NCI-H82 (cell line): ENCODE data around the gene LIN52.

ENCODE experiments used
- DNase-seq: peaks from one replicate; lab custom pipeline; 2025; lab: John Stamatoyannopoulos, UW

Gene LIN52

DNA sequence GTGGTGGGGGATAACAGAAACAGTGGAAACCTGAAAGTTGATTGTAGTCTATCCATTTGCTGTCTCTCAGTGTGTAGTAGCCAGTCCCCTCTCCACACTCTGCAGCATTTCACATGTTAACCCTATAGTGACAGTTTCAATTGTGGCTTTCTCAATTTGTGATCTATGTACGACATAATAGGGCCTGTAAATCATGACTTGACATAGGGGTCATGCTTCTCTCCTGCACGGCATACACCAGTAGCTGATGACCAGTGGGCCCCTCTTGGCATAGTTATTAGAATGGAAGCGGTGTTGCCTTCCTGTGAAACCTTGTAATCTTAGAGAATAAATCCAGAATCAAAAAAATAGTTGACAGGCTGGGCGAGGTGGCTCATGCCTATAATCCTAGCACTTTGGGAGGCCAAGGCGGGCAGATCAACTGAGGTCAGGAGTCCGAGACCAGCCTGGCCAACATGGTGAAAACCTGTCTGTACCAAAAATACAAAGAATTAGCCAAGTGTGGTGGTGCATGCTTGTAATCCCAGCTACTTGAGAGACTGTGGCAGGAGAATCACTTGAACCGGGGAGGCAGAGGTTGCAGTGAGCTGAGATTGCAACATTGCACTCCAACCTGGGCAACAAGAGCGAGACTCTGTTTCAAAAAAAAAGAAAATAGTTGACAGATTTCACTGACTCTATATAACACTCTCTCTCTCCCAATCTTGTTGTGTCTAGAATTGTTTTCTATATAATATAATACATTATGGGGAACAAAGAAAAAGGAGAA lies 109.9 kb downstream of the LIN52 start:
- no peak for DNase-seq

GRCh38 chr14:74195623-74196022 lies 110.9 kb downstream of the LIN52 start:
- peak; percentile 43 for DNase-seq

- no peak for DNase-seq
Measured at GRCh38 chr14:74198441-74199234, 113.9 kb downstream of the LIN52 start.

DNA sequence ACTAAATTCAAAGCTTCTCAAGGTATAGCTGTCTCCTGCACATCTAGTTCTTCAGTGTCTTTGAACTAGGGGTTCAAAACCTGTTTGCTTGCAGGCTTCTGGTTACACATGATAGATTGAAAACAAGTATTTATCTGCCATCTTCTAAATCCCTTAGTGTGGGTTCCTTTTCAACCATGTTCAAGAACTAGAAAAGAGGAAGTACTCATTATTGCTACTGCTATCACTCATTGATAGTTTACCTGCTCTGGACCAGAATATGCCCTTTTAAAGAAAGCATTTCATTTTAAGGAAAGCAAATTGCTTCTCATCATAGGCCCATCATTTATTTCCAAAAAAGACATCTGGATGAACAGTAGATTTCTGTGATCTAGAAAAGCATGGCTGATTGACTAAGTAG lies 117.4 kb downstream of the LIN52 start:
- DNase-seq, result no peak

GRCh38 chr14:74203639-74204038 lies 118.9 kb downstream of the LIN52 start:
- no peak for DNase-seq

DNA sequence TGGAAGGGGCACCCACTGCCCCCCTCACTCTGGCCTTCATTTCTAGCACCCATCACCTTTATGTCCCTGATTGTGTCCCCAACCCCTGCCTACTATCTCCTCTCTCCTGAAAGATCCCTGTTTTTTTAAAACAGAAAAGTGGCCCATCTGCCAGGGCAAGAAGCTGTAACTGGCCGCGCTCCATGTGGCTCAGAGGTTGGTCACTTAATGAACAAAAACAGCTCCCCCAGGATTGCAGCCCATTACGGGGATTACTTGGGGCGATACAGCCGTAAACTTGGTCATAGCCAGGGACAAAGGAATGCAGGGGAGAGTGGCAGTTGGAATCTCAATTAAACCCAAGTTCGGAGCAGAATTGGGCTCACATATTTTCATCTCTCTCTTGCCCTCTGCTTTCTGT lies 119.7 kb downstream of the LIN52 start:
- no peak for DNase-seq

GRCh38 chr14:74205882-74206281 lies 121.1 kb downstream of the LIN52 start:
- DNase-seq, result no peak

- peak; percentile 24 for DNase-seq
Measured at GRCh38 chr14:74207943-74208342, 123.2 kb downstream of the LIN52 start.

DNA sequence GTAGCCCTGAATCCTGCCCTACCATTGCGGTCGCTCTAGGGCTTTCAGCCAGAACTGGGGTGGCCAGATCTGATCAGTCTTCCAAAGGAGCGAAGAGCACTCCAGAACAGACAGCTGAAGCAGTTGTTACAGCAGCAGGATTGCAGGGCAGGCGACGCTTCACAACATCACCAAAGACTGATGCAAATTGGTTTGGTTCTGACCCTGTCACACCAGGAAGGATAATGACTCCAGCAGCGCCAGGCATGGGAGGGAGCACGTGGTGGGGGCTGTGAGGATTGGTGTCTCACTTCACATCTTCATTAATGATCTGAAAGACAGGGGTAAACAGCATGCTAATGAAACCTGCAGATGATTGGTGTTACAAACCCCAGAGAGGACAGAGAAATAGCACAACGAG lies 123.9 kb downstream of the LIN52 start:
- DNase-seq, result no peak

DNA sequence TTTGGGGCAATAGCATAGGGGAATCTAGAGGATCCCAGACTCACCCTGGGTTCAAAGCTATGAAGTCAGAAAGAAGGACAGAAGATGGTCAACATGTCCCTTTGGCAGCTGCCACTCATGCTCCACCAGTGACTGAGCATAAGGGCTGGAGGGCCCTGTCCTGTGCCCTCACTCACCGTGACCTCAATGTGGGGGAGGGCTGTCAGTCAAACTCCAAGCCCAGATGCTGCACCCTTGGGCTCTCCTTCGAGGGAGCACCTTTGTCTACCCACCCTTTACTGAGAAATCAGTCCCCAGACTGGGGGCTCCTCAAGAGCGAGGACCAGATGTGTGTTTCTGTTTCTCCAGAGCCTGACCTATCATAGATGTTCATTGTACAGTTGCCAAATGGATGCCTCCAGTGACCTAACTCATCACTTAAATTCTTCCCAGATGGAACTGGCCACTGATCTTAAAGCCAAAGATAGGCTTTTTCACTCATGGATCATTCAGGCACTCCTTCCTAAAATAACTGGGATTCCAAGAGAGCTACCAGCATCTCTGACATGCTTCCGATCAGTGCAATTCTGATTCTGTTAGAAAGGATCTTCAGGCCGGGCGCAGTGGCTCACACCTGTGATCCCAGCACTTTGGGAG lies 127.3 kb downstream of the LIN52 start:
- DNase-seq, result no peak

DNA sequence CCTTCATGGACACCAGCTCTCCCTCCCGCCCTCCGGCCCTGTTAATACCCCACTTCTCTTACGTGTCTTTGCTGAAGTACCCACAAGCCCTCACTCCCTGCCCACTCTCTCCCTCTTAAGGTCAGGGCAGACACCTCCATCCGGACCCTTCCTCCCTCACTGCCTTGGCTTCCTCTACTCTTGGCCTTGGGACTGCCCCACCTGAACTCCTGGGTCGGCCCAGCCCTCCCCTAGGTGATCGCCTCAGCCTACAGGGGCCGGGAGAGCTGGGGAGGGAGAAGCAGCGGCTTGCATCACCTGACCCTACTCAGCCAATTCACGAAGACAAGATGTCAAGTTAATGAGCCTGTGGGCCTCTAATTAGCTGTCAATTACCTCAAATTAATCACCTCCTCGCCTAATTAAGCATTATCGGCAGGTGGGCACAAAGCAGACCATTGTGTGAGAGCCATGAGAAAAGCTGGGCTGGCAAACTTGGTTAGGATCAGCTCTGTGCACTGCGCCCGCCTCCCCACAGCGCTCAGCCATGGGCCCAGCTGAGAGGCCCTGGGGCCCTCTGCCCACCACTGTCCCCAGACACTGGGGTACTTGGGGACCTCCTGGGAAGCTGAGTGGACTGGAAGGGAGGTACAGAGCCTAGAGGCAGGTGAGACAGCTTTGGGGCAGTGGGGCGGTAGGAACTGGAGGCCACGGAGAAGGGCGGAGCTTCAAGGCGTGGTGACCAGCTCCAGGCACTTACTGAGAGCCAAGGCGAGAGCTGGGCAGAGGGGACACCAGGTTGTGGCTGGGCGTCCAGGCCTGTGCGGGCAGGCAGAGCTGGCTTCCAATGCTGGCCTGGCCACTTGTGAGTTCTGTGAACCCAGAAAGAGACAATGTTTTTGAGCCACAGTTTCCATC lies 129.4 kb downstream of the LIN52 start:
- DNase-seq, result peak; percentile 77

DNA sequence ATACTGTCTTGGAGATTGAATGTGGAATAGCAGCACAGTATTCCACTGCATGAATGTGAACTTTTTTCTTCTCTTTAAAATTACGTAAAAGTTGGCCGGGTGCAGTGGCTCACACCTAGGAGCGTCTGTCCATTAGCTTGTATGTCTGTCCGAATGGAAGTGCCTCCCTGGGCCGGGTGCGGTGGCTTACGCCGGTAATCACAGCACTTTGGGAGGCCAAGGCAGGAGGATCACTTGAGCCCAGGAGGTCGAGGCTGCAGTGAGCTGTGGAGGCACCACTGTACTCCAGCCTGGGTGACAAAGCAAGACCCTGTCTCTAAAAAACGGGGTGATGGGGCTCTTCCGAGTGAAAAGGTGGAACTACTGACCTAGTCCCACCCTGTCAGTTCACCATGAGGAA lies 131.9 kb downstream of the LIN52 start:
- DNase-seq, result no peak

- peak; percentile 81 for DNase-seq
Measured at GRCh38 chr14:74217672-74218448, 133.1 kb downstream of the LIN52 start.

- peak; percentile 40 for DNase-seq
Measured at GRCh38 chr14:74218462-74218861, 133.7 kb downstream of the LIN52 start.

DNA sequence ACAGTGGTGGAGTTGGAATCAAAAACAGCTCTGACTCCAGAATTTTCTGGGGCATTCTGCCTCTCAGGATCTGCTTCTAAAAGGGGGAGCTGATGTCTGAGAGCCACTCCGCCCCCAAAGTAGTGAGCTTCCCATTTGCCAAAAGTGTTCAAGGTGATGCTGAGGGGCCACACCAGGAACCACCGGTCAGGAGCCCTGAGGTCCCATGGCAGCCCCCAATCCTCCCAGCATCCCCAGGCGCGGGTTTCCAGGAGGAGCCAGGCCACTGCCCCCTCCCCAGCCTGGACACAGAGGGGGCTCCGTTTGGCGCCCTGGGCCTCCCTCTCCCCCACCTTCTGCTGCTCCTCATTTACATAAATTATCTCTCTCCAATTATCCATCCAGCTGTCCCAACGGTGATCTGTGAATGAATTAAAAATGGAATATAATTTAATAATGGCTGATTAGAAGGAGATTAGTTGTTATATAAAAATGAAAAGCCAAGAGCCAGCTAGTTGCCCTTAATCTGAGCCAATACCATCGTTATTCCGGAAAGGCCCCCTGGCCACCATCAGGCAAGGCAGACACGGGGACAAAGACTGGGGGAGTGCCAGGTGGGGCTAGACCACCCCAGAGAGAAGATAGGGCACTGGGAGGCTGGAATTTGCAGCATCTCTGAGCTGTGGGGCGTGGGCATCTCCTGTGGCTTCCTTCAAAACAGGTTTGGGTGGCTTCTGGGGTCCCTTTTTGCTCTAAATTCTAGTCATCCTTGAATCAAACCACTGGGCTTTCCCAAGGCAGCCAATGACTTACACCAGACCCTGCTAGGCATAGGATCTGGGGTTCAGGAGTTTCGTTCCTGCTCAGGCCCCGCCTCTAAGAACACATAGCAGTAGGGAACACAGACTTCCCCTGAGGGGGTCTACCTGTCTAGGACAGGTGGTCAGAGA lies 134.8 kb downstream of the LIN52 start:
- no peak for DNase-seq

DNA sequence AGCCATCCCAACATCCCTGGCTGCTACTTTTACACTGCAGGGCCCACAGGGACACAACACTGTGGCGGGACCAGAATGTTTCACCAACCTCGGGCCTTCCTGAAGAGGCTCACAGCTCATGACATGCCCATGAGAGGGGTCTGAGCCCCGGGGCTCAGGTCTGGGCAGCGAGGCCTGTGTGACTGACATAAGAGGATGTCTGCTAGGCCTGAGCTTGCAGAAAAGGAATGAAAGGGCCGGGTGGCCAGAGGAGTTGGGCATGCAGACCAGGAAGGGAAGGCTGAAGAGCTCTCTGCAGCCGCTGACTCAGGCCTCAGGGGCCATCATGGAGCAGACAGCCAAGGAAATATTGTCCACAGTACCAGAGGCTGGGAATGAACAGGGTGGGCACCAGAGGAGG lies 136.2 kb downstream of the LIN52 start:
- no peak for DNase-seq

- peak; percentile 61 for DNase-seq
Measured at GRCh38 chr14:74221741-74222140, 137.0 kb downstream of the LIN52 start.

DNA sequence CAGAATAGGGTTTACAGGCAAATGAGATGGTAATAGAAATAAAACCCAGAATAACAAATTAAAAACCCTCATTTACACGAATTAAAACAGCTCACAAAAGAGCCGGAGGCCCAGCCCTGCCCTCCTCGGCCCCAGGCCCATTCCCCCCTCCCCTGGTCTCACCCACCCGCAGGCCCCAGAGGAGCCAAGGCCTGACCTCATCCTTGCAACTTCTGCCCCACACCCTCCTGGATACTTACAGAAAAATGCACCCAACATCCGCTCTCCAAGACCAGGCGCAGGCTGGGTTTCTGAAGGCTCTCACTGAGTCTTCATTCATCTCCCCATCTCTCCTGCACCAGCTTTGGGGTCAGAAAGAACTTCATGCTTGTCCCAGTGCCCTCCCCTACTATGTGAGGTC lies 138.3 kb downstream of the LIN52 start:
- peak; percentile 11 for DNase-seq

- no peak for DNase-seq
Measured at GRCh38 chr14:74231784-74232183, 147.0 kb downstream of the LIN52 start.

DNA sequence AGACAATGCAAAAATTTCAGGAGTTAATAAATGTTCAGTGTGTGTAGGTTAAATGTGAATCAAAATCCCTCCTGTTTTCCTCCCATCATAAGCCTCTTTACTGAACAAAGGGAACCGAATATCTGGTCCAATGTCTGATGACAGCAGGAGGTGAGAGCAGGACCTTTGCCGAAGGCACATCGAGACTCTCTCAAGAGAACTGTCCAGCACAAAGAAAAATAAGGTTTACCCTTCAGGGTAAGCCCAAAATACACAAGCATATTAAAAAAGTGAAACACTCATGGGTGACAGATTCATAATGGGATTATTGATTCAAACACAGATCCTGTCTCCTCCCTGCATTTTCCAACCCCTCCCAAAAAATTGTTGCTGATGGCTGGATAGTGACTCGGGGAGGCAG lies 150.3 kb downstream of the LIN52 start:
- no peak for DNase-seq
